GM12878 (cell line): Measurements from ENCODE around the gene ZNF248. TPM values are rescaled to one million over a fixed set of nuclear protein-coding genes. Genes with fewer than 3 reads are reported as not detected.
A peak's percentile ranks its signal among the peaks of the same experiment; 100 is the strongest.

Experiments
- EP300 ChIP-seq, 2 experiments: fragments of 150-350 bp in 1 of 2; IDR thresholded peaks; 2 replicates each; pipeline ENCODE4 v1.6.1; 2011 to 2012; ENCODE audit warnings: low read depth in 2 of 2, low read length in 2 of 2, borderline replicate concordance in 1 of 2, improper control_type of control experiment in 1 of 2, inconsistent platforms in 1 of 2; ENCODE audit not compliant: control insufficient read depth in 1 of 2
- GABPA ChIP-seq: IDR thresholded peaks from 2 replicates; pipeline ENCODE4 v1.6.1; 2014; ENCODE audit warnings: antibody characterized with exemption, low read depth, mild to moderate bottlenecking, inconsistent platforms
- IKZF2 ChIP-seq, 2 experiments: fragments of 450-650 bp; IDR thresholded peaks; 2 replicates each; pipeline ENCODE4 v1.6.1; 2017; ENCODE audit warnings: mild to moderate bottlenecking in 2 of 2, moderate library complexity in 2 of 2
- MXI1 ChIP-seq: fragments of 150-350 bp; IDR thresholded peaks from 2 replicates; pipeline ENCODE4 v1.6.1; 2011; ENCODE audit warnings: low read depth, mild to moderate bottlenecking, inconsistent platforms, low read length, improper control_type of control experiment
- PAX8 ChIP-seq: fragments of 450-650 bp; IDR thresholded peaks from 2 replicates; pipeline ENCODE4 v1.6.1; 2017; ENCODE audit warnings: mild to moderate bottlenecking, moderate library complexity
- PML ChIP-seq: IDR thresholded peaks from 2 replicates; pipeline ENCODE4 v1.6.1; 2012; ENCODE audit warnings: low read length, inconsistent platforms
- POLR2AphosphoS2 ChIP-seq: IDR thresholded peaks from 2 replicates; pipeline ENCODE4 v1.6.1; 2011; ENCODE audit warnings: low read depth, mild to moderate bottlenecking, low read length, improper control_type of control experiment, moderate library complexity
- SIX5 ChIP-seq: IDR thresholded peaks from 2 replicates; pipeline ENCODE4 v1.6.1; 2011; ENCODE audit warnings: mild to moderate bottlenecking, low read depth, low read length, moderate library complexity; ENCODE audit not compliant: severe bottlenecking
- STAT3 ChIP-seq: IDR thresholded peaks from 2 replicates; pipeline ENCODE4 v1.6.1; 2011; ENCODE audit warnings: low read depth, low read length, improper control_type of control experiment
- TAF1 ChIP-seq: IDR thresholded peaks from 2 replicates; pipeline ENCODE4 v1.6.1; 2011; ENCODE audit warnings: mild to moderate bottlenecking, low read depth, low read length, borderline replicate concordance
- TARDBP ChIP-seq: IDR thresholded peaks from 2 replicates; pipeline ENCODE4 v1.6.1; 2016; ENCODE audit warnings: borderline replicate concordance
- TCF7 ChIP-seq: IDR thresholded peaks from 2 replicates; pipeline ENCODE4 v1.6.1; 2014; ENCODE audit warnings: antibody characterized with exemption, borderline replicate concordance
- WRNIP1 ChIP-seq: IDR thresholded peaks from 2 replicates; pipeline ENCODE4 v1.6.1; 2011; ENCODE audit warnings: low read depth, low read length, improper control_type of control experiment, borderline replicate concordance
- polyA plus RNA-seq, 11 experiments: library from polyadenylated mRNA; depleted of rRNA in 4 of 11; unstranded in 6 of 11; stranded (reverse) in 5 of 11; fragments of >200 nt; fragmentation: Nextera tagmentation in 4 of 11; fragmentation: Illumina TruSeq in 1 of 11; extraction: Ambion mirVana in 4 of 11; extraction: Trizol in 1 of 11; gene quantifications; 1 replicate in 1 of 11; 2 replicates in 10 of 11; pipeline versions ENCODE4 v1.2.1 to v1.2.3, GENCODE V29; 2011 to 2016; ENCODE audit warnings: inconsistent platforms in 2 of 11, missing spikeins in 2 of 11, low read depth in 1 of 11
- total RNA-seq, 4 experiments: library from RNA; depleted of rRNA in 3 of 4; stranded (reverse); fragments of >200 nt in 3 of 4; fragmentation: Illumina TruSeq in 1 of 4; extraction: Trizol in 1 of 4; gene quantifications; 2 replicates each; pipeline versions ENCODE4 v1.2.1 to v1.2.3, GENCODE V29; 2013 to 2021
- TF ChIP-seq, protein P1 (sequence below): IDR thresholded peaks from 2 replicates; pipeline ENCODE4 v1.6.1; 2012; ENCODE audit warnings: improper control_type of control experiment, low read depth, low read length; ENCODE audit not compliant: insufficient replicate concordance
- TF ChIP-seq, protein P2 (sequence below): IDR thresholded peaks from 2 replicates; pipeline ENCODE4 v1.6.1; 2011; ENCODE audit warnings: low read depth, low read length, improper control_type of control experiment, borderline replicate concordance
- TF ChIP-seq, protein P3 (sequence below): IDR thresholded peaks from 2 replicates; pipeline ENCODE4 v1.6.1; 2012; ENCODE audit warnings: low read length, inconsistent platforms
- TF ChIP-seq, protein P4 (sequence below): IDR thresholded peaks from 2 replicates; pipeline ENCODE4 v1.6.1; 2012; ENCODE audit warnings: low read depth, low read length, improper control_type of control experiment
- TF ChIP-seq, protein P5 (sequence below): fragments of 450-650 bp; formaldehyde crosslinking; IDR thresholded peaks from 2 replicates; pipeline ENCODE4 v1.4.0; 2022; ENCODE audit warnings: mild to moderate bottlenecking, moderate library complexity

The ZNF248 gene
- total and polyA plus RNA-seq, 10 of the 15 experiments (the other 5 are each of a cell fraction or from before 2014, with no cell fraction given), result 2.0 to 16.3 (median 8.9) TPM

DNA sequence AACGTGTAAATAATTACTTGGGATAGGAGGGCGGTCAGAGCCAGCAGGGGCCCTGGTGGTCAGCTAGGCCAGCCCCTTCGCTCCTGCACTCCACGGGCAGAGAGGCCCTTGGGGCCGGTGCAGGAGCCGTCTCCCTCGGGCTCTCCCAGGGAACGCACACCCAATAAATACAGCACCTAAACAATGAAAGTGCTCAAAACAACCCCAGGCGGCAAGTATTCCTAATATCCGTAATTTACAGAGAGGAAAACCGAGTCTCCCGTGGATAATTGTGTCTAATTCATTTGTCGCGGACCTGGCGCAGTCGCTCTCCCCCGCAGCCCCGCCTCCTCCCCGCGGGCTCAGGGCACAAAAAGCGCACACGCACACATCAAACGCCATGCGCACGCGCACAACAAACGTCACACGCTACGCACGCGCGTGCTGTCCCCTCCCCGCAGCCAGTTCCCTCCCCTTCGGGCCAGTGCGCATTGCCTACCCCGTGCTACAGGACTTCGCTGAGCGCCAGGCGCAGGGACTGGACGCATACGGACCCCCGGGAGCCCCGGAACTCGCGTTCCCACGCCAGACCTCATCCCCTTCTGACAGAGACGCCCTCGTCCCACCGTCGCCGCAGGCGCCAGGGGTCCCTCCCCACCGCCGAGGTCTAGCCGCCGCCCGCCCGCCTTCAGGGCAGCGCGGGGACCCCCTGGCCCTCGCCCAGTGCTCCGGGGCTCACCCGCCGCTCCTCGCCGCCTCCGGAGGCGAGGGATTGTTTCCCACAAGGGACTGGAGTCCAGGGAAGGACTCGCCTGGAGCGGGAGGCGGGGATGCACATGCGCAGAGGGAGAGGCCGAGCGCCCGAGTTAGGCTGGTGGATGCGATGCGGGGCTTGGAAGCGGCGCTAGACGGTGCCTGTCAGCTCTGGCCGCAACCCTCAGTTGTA lies at the start of gene ZNF248 (continued):
- TF ChIP-seq, protein P1, sequence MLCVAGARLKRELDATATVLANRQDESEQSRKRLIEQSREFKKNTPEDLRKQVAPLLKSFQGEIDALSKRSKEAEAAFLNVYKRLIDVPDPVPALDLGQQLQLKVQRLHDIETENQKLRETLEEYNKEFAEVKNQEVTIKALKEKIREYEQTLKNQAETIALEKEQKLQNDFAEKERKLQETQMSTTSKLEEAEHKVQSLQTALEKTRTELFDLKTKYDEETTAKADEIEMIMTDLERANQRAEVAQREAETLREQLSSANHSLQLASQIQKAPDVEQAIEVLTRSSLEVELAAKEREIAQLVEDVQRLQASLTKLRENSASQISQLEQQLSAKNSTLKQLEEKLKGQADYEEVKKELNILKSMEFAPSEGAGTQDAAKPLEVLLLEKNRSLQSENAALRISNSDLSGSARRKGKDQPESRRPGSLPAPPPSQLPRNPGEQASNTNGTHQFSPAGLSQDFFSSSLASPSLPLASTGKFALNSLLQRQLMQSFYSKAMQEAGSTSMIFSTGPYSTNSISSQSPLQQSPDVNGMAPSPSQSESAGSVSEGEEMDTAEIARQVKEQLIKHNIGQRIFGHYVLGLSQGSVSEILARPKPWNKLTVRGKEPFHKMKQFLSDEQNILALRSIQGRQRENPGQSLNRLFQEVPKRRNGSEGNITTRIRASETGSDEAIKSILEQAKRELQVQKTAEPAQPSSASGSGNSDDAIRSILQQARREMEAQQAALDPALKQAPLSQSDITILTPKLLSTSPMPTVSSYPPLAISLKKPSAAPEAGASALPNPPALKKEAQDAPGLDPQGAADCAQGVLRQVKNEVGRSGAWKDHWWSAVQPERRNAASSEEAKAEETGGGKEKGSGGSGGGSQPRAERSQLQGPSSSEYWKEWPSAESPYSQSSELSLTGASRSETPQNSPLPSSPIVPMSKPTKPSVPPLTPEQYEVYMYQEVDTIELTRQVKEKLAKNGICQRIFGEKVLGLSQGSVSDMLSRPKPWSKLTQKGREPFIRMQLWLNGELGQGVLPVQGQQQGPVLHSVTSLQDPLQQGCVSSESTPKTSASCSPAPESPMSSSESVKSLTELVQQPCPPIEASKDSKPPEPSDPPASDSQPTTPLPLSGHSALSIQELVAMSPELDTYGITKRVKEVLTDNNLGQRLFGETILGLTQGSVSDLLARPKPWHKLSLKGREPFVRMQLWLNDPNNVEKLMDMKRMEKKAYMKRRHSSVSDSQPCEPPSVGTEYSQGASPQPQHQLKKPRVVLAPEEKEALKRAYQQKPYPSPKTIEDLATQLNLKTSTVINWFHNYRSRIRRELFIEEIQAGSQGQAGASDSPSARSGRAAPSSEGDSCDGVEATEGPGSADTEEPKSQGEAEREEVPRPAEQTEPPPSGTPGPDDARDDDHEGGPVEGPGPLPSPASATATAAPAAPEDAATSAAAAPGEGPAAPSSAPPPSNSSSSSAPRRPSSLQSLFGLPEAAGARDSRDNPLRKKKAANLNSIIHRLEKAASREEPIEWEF, result no peak
- TF ChIP-seq, protein P2, sequence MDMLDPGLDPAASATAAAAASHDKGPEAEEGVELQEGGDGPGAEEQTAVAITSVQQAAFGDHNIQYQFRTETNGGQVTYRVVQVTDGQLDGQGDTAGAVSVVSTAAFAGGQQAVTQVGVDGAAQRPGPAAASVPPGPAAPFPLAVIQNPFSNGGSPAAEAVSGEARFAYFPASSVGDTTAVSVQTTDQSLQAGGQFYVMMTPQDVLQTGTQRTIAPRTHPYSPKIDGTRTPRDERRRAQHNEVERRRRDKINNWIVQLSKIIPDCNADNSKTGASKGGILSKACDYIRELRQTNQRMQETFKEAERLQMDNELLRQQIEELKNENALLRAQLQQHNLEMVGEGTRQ, result no peak
- TF ChIP-seq EP300 (IDR thresholded peaks at IDR 0.05; ENCODE audit: borderline replicate concordance in 1 of 2, control insufficient read depth in 1 of 2, low read depth in 2 of 2, low read length in 2 of 2) (no peak), TARDBP (no peak), PAX8 (no peak), POLR2AphosphoS2 (peak; percentile 95), TAF1 (peak; percentile 93), WRNIP1 (no peak), PML (peak; percentile 98), GABPA (no peak), TCF7 (no peak), IKZF2 (IDR thresholded peaks at IDR 0.05) (peak in 1 of 2 experiments; percentile 11; a peak in 2 of 4 replicates), STAT3 (no peak), SIX5 (no peak), MXI1 (peak; percentile 93)
- TF ChIP-seq, protein P3, sequence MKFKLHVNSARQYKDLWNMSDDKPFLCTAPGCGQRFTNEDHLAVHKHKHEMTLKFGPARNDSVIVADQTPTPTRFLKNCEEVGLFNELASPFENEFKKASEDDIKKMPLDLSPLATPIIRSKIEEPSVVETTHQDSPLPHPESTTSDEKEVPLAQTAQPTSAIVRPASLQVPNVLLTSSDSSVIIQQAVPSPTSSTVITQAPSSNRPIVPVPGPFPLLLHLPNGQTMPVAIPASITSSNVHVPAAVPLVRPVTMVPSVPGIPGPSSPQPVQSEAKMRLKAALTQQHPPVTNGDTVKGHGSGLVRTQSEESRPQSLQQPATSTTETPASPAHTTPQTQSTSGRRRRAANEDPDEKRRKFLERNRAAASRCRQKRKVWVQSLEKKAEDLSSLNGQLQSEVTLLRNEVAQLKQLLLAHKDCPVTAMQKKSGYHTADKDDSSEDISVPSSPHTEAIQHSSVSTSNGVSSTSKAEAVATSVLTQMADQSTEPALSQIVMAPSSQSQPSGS, result no peak
- TF ChIP-seq, protein P4, sequence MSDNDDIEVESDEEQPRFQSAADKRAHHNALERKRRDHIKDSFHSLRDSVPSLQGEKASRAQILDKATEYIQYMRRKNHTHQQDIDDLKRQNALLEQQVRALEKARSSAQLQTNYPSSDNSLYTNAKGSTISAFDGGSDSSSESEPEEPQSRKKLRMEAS, result peak; percentile 80; the same call in 1 of the 2 replicates
- TF ChIP-seq, protein P5, sequence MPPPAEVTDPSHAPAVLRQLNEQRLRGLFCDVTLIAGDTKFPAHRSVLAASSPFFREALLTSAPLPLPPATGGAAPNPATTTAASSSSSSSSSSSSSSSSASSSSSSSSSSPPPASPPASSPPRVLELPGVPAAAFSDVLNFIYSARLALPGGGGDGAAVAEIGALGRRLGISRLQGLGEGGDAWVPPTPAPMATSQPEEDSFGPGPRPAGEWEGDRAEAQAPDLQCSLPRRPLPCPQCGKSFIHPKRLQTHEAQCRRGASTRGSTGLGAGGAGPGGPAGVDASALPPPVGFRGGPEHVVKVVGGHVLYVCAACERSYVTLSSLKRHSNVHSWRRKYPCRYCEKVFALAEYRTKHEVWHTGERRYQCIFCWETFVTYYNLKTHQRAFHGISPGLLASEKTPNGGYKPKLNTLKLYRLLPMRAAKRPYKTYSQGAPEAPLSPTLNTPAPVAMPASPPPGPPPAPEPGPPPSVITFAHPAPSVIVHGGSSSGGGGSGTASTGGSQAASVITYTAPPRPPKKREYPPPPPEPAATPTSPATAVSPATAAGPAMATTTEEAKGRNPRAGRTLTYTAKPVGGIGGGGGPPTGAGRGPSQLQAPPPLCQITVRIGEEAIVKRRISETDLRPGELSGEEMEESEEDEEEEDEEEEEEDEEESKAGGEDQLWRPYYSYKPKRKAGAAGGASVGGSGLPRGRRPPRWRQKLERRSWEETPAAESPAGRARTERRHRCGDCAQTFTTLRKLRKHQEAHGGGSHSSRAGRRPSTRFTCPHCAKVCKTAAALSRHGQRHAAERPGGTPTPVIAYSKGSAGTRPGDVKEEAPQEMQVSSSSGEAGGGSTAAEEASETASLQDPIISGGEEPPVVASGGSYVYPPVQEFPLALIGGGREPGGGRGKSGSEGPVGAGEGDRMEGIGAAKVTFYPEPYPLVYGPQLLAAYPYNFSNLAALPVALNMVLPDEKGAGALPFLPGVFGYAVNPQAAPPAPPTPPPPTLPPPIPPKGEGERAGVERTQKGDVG (CRISPR knock-in tag), result no peak
